Measurements from ENCODE around the gene ZSCAN2. TPM values are rescaled to one million over a fixed set of nuclear protein-coding genes. Genes with fewer than 3 reads are reported as not detected.
A peak's percentile ranks its signal among the peaks of the same experiment; 100 is the strongest.
"Not testable (repeated sequence)": the region's sequence is repeated elsewhere in the genome, so short reads cannot be mapped to it uniquely, and the experiment has no call there.

Gene ZSCAN2
- total RNA-seq = 1 to 10 TPM; 3.6 to 4.1 TPM
- total RNA-seq = 5.3 to 13.3 reads per million in 2 donors

DNA sequence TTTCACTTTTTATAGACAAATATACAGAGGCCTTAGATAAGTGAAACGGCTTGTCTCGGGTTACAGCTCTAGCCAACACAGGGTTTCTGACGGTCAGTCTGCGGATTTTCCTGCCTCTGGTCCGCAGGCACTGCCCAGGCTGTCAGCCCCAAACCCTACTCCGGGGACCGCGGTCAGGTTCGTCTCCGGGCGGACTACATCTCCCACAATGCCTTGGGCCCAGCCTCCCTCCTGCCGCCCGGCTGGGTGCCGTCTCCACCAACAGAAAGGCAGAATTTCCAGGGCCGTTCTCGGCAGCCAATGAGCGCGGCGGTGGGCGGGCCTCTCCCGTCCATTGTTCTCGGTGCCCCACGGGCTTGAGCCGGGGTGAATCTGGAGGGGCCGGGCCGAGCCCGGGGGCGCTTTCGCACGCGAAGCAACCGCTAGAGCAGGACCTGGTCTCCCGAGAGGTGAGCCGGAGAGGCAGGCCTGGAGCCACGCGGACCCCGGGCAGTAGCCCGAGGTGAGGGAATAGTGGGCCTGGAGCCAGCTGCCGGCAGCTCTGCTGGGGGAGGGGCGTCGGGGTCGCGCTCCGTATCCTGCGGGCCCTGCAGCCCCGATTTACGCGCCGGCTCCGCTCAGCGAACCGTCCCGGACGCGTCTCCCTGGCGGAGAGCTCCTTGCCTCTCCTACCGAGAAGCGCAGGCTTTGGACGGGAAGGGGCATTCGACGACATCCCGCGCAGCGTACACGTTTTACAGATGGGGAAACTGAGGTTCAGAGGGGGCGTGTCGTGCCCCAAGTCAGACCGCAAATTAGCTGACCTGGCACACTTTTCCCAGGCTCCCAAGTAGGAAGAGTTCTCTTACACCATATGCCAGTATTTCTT, at the start of gene ZSCAN2:
TSS of gene ZSCAN2 (plus strand) at position 323 of the 868 bp plus-strand sequence. CDS start 2,919 bp downstream, outside the sequence.
- Mint-ChIP-seq H3K27ac (peak within 1 kb of the TSS; percentile 65), H3K27me3 (no peaks in the 10 kb centered on the region), H3K36me3 (ENCODE audit: low read depth) (peaks cover 4% of the 10 kb centered on the region), H3K4me1 (peaks cover 58% of the 10 kb centered on the region), H3K4me3 (peak within 1 kb of the TSS; percentile 96)
- no peaks in the 10 kb centered on the region for H3K9me3 ChIP-seq (ENCODE audit: control insufficient read depth, low read length, poor library complexity, severe bottlenecking)
- DNase-seq (peak; percentile 87 to 88 (median 87)), ATAC-seq (peak; percentile 97)

- not testable (repeated sequence) for H3K36me3 Mint-ChIP-seq (ENCODE audit: low read depth); H3K27ac Mint-ChIP-seq; ATAC-seq; H3K4me3 Mint-ChIP-seq; DNase-seq; H3K9me3 ChIP-seq (ENCODE audit: control insufficient read depth, low read length, poor library complexity, severe bottlenecking); H3K27me3 Mint-ChIP-seq
- H3K4me1 Mint-ChIP-seq = peaks cover 19% of the 10 kb centered on the region
These were observed 49.2 kb upstream of the ZSCAN2 start for GRCh38 chr15:84551624-84552023.

DNA sequence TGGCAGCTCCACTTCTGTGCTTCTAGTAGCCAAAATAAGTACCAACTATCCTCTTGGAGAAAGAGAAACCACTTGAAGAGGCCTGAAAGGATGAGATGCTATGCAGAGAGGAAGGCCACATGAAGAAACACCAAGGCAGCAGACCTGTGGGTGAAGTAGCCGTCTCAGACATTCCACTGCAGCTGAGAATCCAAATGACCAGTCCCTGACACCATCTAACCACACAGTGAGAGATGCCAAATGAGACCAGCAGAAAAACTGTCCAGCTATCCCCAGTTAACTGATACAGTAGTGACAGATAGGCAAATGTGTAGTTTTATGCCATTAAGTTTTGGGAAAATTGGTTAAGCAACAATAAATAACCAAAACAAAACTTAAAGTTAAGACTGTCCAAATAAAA, 47.9 kb upstream of the ZSCAN2 start:
- DNase-seq (no peak), ATAC-seq (no peak)
- H3K9me3 ChIP-seq (ENCODE audit: control insufficient read depth, low read length, poor library complexity, severe bottlenecking) = no peaks in the 10 kb centered on the region
- Mint-ChIP-seq H3K4me3 (no peak overlapping the region), H3K27ac (no peak overlapping the region), H3K4me1 (peaks cover 17% of the 10 kb centered on the region), H3K36me3 (ENCODE audit: low read depth) (peaks cover 6% of the 10 kb centered on the region), H3K27me3 (no peaks in the 10 kb centered on the region)

- not testable (repeated sequence) for H3K9me3 ChIP-seq (ENCODE audit: control insufficient read depth, low read length, poor library complexity, severe bottlenecking); H3K27me3 Mint-ChIP-seq; ATAC-seq; H3K27ac Mint-ChIP-seq; H3K36me3 Mint-ChIP-seq (ENCODE audit: low read depth); DNase-seq; H3K4me3 Mint-ChIP-seq
- peaks cover 21% of the 10 kb centered on the region for H3K4me1 Mint-ChIP-seq
These were observed 44.1 kb upstream of the ZSCAN2 start for GRCh38 chr15:84556690-84557089.

- not testable (repeated sequence) for ATAC-seq; H3K9me3 ChIP-seq (ENCODE audit: control insufficient read depth, low read length, poor library complexity, severe bottlenecking); DNase-seq; H3K27ac Mint-ChIP-seq; H3K4me1 Mint-ChIP-seq; H3K27me3 Mint-ChIP-seq; H3K36me3 Mint-ChIP-seq (ENCODE audit: low read depth); H3K4me3 Mint-ChIP-seq
These were observed 32.8 kb upstream of the ZSCAN2 start for GRCh38 chr15:84568021-84568420.

GRCh38 chr15:84570164-84570735, 30.6 kb upstream of the ZSCAN2 start:
- Mint-ChIP-seq H3K4me3 (peak overlapping the region; percentile 91), H3K4me1 (peaks cover 5% of the 10 kb centered on the region), H3K36me3 (ENCODE audit: low read depth) (peaks cover 2% of the 10 kb centered on the region), H3K27me3 (no peaks in the 10 kb centered on the region), H3K27ac (peak overlapping the region; percentile 79)
- ATAC-seq (peak; percentile 63), DNase-seq (peak; percentile 29 to 47 (median 39))
- H3K9me3 ChIP-seq (ENCODE audit: control insufficient read depth, low read length, poor library complexity, severe bottlenecking) = no peaks in the 10 kb centered on the region

GRCh38 chr15:84572231-84572630, 28.6 kb upstream of the ZSCAN2 start:
- ATAC-seq (no peak), DNase-seq (no peak)
- H3K36me3 Mint-ChIP-seq (ENCODE audit: low read depth) = no peaks in the 10 kb centered on the region
- H3K4me1 Mint-ChIP-seq = peaks cover 2% of the 10 kb centered on the region
- H3K27me3 Mint-ChIP-seq = no peaks in the 10 kb centered on the region
- H3K4me3 Mint-ChIP-seq = no peak overlapping the region
- no peaks in the 10 kb centered on the region for H3K9me3 ChIP-seq (ENCODE audit: control insufficient read depth, low read length, poor library complexity, severe bottlenecking)
- no peak overlapping the region for H3K27ac Mint-ChIP-seq

GRCh38 chr15:84575493-84575892, 25.3 kb upstream of the ZSCAN2 start:
- no peaks in the 10 kb centered on the region for H3K27me3 Mint-ChIP-seq

DNA sequence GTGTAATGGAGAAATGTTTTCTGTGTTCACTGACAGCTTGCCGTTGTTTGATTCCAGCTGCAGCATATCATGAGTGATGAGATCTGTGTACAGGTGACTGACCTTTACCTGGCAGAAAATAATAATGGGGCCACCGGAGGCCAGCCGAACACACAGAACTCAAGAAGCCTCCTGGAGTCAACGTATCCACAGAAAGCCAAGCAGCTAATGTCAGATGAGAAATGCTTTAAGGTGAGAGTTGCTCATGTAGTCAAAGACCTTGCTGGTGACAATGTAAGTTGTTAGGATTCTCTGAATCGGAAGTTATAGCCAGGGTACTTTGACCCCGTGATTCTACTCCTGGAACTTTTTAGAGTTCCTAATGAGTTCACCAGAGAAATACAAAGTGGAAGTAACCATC, 22.9 kb upstream of the ZSCAN2 start:
- not testable (repeated sequence) for ATAC-seq; H3K27me3 Mint-ChIP-seq; H3K4me3 Mint-ChIP-seq; DNase-seq; H3K9me3 ChIP-seq (ENCODE audit: control insufficient read depth, low read length, poor library complexity, severe bottlenecking); H3K36me3 Mint-ChIP-seq (ENCODE audit: low read depth); H3K27ac Mint-ChIP-seq; H3K4me1 Mint-ChIP-seq

More at GRCh38 chr15:84575493-84575892, 25.3 kb upstream of the ZSCAN2 start:
- no peak for ATAC-seq
- Mint-ChIP-seq H3K27ac (no peak overlapping the region), H3K4me3 (no peak overlapping the region), H3K36me3 (ENCODE audit: low read depth) (no peaks in the 10 kb centered on the region), H3K4me1 (peaks cover 2% of the 10 kb centered on the region)
- no peaks in the 10 kb centered on the region for H3K9me3 ChIP-seq (ENCODE audit: control insufficient read depth, low read length, poor library complexity, severe bottlenecking)
- DNase-seq = no peak

GRCh38 chr15:84579261-84579721, 21.5 kb upstream of the ZSCAN2 start:
- not testable (repeated sequence) for H3K9me3 ChIP-seq (ENCODE audit: control insufficient read depth, low read length, poor library complexity, severe bottlenecking); H3K36me3 Mint-ChIP-seq (ENCODE audit: low read depth); H3K27me3 Mint-ChIP-seq; H3K4me3 Mint-ChIP-seq; ATAC-seq; H3K27ac Mint-ChIP-seq; DNase-seq; H3K4me1 Mint-ChIP-seq

GRCh38 chr15:84581676-84582428, 19.0 kb upstream of the ZSCAN2 start:
- not testable (repeated sequence) for H3K4me3 Mint-ChIP-seq; H3K27ac Mint-ChIP-seq; DNase-seq; H3K4me1 Mint-ChIP-seq; ATAC-seq; H3K9me3 ChIP-seq (ENCODE audit: control insufficient read depth, low read length, poor library complexity, severe bottlenecking); H3K36me3 Mint-ChIP-seq (ENCODE audit: low read depth)
- H3K27me3 Mint-ChIP-seq = peaks cover 18% of the 10 kb centered on the region

- Mint-ChIP-seq H3K4me1 (peaks cover 2% of the 10 kb centered on the region), H3K36me3 (ENCODE audit: low read depth) (peaks cover 3% of the 10 kb centered on the region), H3K4me3 (no peak overlapping the region), H3K27me3 (peaks cover 18% of the 10 kb centered on the region), H3K27ac (no peak overlapping the region)
- H3K9me3 ChIP-seq (ENCODE audit: control insufficient read depth, low read length, poor library complexity, severe bottlenecking) = no peaks in the 10 kb centered on the region
- ATAC-seq (no peak), DNase-seq (no peak)
These were observed 18.1 kb upstream of the ZSCAN2 start for GRCh38 chr15:84582583-84583157.

DNA sequence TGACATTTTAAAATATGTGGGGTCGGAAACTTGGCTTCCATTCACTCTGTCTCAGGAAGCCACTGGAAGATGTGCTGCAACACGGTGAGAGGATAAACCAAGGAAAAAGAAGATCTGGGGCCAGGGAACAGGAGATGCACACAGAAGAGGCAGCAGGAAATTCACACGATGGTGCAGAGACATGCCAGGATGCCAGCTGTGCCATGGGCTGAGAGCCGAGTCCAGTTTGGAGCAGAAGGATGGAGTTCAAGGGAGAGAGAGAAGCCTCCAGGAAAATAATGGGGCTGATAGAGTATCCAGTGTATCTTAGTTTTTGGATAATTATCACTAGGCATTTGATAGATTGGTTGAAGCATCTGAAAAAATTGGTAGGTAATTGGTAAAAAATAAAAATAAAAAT, 16.9 kb upstream of the ZSCAN2 start:
- Mint-ChIP-seq H3K27me3 (peaks cover 18% of the 10 kb centered on the region), H3K4me3 (peak overlapping the region; percentile 36)
- ATAC-seq; H3K4me1 Mint-ChIP-seq; H3K27ac Mint-ChIP-seq; H3K9me3 ChIP-seq (ENCODE audit: control insufficient read depth, low read length, poor library complexity, severe bottlenecking); H3K36me3 Mint-ChIP-seq (ENCODE audit: low read depth); DNase-seq: not testable (repeated sequence)
